HG03025 (cell line): ENCODE measurements around the gene SELENOO.

Source experiments
- ATAC-seq: cut with Tn5 transposase; IDR thresholded peaks from one replicate; pipeline ENCODE4 v1.9.1; 2021; ENCODE audit warnings: mild to moderate bottlenecking, moderate library complexity; ENCODE audit not compliant: unreplicated experiment, low FRiP score

Gene SELENOO

DNA sequence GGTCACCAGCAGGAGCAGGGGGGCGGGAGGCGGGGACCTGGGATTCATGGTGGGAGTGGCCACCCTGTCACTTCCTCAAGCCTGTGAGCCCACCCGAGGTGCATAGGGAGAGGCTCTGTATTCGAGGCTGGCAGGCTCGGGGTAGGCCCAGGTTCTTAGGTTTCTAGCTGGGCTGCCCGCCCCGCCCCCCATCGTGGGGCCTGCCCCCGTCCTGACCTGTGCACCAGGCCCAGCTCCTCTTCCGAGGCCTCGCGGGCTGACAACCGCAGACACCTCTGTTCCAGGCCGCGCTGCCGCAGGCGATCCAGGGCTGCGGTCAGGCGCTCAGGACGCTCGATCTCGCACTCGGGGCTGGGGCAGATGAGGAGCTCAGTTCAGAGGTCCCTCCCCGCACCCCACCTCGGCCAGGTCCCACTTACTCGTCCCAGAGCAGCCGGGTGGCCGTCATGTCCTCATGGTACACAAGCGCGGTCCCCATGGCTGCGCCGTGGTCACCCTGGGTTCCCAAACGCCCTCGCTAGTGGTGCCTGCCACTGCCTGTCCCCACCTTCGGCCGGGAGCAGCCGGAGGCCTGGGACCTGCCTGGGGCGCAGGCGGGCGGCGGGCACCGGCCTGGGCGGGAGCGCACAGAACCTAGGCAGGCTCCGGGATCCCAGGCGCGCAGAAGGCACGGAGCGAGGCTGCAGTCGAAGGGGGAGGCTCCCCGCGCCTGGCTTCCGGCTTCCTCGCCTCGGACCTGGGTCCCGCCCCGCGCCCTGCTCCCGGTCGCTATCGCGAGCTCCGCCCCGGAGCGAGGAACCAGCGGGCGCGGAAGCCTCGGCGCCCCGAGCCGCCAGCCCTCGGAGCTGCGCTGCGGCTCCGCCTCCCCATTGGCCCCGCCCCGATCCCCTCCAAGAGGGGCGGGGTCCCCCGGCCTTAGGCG, 50.0 kb downstream of the SELENOO start, which contains the start of gene HDAC10:
HDAC10 (minus strand) TSS at position 711 of the 922 bp plus-strand sequence; CDS start at position 478, 233 bp downstream.
- ATAC-seq: no peak

DNA sequence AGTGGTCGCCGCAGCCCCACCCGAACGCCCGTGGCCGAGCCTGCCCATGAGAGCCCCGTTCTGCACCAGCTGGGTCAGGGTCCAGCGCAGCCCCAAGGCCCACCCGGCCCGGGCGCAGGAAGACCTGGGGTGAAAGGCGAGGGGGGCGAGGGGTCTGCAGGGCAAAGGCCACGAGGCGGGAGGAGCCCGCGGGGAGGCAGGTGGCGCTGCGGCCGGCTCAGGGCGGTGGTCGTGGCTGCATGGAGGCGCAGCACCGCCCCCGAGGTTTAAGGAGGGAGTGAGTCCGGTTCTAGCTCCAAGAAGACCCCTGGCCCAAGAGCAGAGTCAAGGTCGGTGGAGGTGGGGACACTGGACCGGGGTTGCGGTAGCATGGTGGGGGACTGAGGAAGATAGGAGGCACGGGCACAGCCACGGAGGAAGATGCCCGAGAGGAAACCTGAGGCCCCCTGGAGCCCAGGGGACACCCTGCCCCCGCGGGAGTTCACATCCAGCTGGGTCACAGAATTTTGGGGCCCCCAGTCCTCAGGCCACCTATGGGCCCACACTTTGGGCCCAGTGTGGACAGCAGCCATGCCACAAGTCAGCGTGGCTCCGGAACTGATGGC, 50.8 kb downstream of the SELENOO start:
- no peak for ATAC-seq

DNA sequence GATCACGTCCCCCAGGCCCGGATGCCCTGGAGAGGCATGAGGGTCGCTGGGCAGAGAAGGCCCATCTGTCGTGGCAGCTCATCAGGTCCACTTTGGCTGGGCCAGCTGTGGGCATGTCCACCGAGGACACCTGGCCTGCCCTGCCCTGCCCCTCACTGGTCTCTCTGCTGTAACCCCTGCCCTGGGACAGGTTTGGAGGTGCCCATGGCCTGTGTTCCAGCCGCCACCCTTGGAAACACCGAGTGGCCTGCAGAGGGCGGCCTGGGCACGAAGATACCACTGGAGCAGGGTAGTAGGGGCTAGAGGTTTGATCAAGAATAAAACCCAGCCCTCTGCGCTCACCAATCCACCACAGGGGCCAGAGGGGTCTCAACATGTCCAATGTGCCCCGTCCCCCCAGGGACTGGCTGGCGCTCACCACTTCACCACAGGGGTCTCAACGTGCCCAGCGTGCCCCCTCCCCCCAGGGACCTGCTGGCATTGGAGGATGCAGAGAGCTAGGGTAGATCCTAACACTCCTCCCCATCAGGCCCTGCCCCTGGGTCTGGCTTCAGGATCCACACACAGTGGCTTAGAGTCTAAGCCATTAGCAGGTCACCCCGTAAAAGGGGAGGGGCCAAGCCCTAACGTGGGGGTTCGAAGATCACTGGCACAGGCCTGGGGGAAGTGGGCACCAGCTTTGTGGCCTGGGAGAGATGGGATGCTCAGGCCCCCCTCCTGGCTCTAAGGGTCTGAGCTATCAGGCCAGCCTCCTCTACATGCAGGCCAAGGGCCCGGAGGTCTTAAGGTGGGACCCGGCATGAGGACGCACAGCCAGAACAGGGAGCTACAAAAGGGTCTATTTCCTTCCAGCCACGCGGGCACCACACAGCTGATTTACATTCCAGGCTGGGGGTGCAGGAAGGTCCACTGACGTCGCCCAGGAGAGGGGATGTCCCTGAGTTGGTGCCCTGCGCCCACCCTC, 51.6 kb downstream of the SELENOO start:
- ATAC-seq: no peak

DNA sequence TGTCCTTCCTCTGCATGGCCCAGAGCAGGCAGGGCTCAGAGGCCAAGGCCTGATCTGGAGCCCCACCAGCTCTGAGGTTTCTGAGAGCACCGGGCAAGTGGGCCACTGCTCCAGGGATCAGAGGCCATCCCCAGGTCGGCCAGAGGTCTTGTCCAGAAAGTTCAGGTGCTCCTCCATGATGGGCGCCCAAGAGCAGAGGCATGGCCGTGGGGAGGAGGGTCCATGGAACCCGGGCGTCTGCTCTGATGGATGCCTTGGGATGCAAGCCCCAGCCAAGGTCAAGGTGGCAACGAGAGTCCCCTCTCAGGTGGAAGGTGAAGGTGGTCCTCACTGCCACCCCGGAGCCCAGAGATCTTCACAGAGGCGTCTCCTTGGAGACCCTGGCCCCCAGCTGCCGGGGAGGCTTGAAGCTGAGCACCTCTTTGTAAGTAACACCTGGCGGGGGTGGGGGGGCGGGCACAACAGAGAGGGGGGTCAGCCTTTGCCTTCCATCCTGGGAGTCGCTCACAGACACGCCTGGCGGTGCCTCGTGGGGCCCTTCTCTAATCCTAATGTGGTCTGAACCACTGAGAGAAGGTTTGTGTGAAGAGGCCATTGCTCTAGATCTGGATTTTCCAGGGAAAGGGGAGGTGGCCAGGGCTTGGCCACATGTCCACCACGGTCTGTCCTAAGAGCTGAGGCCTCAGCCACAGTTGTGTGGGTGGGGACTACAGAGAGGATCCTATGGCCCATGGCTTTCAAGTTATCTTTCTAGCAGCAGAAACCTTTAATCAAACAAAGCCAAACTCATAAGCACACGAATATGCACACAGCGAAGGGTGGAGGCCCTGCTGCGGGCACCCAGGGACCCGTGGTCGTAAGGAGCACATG, 52.5 kb downstream of the SELENOO start:
- no peak for ATAC-seq

DNA sequence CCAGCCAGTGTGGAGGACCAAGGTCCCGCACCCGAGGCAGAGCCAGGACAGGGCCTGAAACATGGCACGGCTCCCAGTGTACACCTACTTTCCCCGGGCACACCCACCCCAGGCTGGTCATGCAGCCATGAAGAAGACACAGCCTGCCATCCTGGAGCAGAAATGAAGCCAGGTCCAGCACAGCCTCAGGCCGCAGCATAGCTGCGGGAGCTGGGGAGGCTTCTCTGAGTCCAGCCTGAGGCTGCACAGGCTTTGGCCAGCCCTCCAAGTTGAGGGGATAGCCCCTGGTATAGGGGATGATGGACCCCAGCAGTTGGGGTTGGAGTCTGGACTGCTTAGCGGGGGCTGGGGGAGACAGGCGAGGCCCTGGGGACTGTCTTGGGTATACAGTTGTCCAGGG, 53.1 kb downstream of the SELENOO start:
- no peak for ATAC-seq

DNA sequence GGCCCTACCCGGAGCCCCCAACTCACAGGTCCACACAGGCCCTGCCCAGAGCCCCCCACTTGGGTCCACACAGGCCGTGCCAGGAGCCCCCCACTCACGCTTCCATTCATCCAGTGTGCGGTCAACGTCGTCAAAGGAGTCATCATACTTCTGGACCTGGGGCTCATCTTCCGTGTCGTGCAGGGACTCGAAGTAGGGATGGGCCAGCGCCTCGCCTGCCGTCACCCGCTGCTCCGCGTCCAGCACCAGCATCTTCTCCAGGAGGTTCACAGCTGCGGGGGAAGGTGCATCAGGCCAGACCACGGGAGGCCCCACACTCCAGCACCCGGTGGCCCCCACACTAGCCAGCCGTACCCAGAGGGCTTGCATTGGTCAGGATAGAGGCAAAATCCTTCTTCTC, 54.3 kb downstream of the SELENOO start:
- no peak for ATAC-seq

DNA sequence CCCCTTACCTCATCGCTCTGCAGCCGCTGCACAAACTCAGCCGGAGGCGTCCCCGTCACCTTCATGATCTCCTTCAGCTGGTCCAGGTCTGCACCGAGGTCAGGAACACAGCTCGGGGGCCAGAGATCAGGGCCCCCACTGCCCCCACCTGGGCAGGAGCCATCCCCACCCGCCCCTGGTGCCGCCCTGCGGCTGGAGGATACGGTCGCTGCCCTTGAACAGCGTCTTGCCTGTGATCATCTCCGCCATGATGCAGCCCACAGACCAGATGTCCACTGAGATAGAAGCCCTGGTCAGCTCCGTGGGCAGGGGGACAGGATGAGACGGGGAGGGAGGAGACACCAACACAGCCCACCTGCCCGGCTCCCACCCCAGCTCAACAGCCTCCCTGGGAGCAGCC, 54.8 kb downstream of the SELENOO start:
- ATAC-seq: no peak

DNA sequence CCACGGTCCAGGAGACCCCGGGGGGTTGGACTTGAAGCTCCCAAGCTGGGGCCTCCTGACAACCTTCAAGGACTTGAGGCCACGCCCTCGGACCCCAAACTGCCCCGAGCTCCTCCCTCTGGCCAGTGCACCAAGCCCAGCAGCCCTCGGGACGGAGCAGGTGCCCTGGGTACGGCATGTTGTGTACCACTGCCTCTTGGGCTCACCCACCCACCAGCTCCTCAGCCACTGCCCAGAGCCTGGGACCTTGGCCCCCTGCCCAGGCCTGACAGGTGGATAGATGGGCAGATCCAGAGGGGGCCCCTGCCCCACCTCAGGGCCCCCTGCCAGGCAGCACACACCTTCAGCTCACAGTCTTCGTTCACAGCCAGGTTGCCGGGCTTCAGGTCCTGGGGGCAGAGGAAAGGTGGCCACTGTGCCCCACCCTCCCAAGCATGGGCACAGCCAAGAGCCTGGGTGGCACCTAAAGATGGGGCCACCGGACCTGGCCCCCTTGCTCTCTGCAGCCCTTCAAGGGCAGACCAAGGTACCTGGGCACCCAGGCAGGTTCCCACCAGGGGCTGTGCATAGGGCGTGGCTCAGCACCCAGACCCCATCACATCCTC, 55.5 kb downstream of the SELENOO start:
- no peak for ATAC-seq

DNA sequence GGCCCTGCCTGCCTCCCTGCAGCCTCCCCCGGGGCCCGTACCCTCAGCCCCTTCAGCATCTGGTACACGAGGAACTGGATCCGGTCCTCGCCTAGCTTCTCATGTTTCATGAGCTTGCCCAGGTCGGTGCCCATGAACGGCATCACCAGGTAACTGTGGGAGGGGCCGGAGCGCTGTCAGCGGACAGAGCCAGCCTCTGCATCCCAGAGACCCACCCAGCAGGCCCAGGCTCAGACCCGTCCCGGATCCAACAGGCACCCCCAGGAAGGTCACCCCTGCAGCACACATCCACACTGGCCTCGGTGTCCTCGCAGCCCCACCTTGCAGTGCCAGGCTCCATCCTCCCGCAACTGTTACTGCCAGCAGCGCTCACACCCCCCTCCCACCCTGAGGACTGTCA, 56.2 kb downstream of the SELENOO start:
- ATAC-seq: no peak

DNA sequence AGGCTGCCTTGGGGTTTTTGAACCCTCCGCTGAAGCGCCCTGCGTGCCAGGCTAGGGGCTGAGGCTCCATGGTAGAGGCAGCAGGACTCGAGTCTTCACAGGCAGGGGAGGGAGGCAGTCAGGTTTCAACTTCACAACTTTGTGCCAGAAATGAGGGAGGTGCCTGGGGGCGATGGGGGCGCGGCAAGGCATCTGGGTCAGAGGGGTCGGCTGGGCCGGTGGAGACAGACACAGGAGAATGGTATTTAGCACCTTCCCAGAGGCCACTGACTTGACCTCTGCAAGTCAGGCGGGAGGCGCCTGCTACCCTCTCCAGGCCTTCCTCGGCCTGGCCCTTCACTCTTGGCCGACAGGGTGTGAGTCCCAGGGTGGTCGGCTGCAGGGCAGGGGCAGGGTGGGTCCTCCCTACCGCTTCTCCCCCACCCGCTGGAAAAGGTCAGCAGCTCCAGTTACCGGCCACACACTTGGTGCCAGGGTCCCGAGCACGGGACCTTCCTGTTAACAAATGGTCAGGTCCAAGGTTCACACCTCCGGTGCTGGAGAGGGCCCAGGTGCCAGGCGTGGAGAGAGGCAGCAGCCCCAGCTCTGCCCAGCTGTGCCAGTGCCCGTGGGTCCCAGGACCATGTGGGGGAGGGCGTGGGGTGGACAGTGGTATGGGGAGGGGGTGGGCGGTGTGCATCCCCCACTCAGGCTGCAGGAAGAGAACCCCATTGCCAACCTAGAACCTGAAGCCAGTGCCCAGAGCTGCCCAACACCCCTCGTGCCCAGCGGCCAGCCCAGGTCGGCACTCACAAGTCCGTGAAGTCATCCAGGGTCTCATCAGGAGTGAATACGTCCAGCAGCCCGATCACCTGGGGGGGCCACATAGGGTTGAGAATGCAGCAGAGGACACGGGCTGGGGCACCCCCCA, 56.9 kb downstream of the SELENOO start:
- ATAC-seq: no peak

DNA sequence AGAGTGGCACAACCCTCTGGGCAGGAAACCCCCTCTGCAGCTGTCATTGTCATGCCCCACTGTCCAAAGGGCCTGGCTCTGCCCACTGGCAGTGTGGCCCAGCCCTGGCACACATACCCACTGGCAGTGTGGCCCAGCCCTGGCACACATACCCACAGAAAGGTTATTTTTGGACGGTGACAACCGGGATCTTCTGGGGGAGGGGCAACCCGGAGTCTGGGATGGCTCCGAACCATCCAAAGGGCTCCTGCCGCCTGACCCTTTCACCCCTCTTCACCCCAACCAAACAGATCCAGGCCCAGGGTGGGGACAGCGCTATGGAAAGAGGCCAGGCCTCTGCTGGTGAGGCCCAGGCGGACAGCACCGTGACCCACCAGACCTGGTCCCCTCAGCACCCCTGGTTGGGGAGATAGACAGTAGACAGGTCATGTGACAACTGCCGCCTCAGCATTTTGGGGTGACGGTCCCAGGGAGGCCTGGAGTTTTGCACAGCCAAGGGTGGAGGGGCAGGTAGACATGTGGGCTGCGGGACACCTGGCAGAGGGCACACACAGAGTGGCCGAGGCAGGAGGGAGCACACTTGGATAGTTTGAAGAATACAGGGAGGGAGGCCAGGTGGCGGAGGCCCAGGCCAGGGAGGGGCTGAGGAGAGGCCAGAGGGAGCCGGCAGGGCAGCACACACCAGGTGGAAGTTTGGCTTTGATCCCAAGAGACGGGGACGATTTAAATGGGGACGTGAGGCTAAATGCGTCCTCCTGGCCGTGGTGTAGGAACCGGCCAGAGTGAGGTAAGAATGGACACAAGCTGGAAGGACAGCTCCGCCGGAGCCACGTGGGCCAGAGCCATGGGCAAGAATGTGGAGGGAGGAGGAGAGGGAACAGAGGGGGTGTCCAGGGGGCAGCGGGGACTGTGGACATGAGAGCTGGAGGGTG, 57.8 kb downstream of the SELENOO start:
- ATAC-seq: no peak

DNA sequence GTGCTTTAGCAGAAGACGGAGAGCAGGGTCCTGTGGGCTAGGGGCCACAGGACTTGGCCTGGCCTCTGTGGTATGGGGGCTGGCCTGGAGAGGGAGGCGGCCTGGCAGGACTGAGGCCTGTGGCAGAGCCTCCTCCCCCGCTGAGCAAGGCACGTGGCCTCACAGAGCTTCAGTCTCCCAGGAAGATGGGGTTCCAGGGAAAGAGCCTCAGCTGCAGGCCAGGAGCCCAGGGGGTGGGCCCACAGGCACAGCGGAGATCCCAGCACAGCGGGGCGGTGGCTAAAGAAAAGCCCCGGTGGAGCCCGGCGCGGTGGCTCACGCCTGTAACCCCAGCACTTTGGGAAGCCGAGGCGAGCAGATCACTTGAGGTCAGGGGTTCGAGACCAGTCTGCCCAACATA, 58.5 kb downstream of the SELENOO start:
- ATAC-seq: no peak

DNA sequence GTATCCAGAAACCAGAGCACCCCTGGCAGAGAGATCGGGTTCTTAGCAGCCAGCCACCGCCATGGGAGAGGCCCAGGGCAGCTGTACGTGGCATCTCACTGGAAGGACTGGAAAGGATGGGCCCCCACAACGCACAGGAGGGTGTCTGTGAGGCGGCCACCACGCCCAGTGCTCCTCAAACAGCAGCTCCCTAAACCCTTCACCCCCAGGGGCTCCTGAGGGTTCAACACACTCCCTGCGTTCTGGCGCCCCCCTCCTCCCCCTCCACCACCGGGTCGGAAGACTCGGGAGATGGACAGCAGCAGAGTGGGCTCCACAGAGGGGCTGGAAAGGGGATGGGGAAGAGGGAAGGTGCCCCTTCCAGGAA, 59.6 kb downstream of the SELENOO start:
- no peak for ATAC-seq

DNA sequence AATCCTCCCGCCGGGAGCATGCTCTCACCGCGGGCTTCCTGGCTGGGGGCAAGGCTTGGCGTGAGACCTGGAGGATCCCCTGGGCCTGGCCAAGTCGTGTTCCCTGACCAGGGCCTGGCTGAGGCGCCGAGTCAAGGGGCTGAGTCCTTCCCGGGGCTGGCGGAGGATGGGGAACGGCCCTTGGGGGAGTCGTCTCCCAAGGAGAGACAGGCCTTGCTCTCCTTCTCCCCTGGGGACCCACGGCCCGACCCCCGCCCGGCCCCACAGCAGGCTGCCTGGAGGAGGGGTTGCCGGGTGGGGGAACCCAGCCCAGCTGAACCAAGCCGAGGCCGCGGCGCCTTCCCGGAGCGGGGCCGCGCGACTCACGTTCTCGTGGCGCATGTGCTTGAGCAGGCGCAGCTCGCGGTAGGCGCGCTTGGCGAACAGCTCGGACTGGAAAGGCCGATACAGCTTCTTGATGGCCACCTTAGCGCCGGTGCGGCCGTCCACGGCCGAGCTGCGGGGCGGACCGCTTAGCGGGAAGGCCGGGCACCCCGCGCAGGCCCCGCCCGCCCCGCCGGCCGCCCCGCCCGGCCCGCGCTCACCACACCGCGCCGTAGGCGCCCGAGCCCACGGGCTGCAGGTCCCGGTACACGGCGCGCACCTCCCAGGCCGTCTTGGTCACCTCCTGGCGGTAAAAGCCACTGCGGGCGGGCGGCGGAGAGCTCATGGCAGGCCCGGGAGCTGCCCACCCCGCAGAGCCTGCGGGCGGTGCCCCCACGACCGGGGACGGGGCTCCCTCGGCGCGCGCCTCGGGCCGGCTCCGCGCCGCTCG, 60.2 kb downstream of the SELENOO start:
- ATAC-seq: no peak

DNA sequence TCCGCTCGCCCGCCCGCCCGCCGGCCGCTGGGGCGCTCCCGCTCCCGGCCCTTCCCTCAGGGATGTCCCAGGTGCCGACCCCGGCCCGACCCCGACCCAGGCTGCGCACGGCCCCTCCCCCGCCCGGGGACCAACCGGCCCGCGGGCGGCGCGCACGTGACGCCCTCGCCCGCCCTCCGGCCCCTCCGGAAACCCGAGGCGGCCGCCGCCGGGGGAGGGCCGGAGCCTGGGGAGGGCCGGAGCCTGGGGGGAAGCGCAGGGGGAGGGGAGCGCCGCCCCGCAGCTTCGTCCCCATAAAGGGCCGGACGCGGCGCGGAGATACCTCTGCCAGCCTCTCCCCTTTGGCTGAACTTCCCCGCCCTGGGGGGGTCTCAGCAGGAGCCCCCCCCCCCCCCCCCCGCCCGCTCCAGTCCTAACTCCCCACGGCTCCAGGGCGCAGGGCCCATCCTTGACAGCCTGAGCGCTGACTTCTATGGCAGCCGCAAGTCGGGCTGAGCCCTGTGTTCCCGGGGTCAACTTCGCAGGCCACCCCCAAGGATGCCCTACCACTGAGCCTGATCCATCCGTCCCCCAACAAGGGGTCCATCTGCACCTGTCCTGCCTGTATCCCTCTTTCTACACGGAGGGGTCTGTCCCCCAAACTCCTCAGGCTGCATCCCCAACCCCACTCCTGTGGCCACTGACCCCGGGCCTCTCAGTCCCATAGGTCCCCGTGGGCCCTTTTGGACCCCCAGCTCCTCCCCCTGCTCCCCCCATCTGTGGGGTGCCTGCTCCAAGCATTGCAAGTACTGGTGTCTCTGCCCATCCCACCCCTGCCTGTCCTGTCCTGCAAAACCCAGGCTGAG, 61.0 kb downstream of the SELENOO start, which contains the start of gene MAPK12:
MAPK12 (minus strand) TSS at position 69 of the 845 bp plus-strand sequence. CDS start 174 bp downstream, outside the sequence.
- no peak for ATAC-seq
